ENCODE results near the gene SLC26A6.

The SLC26A6 gene

GRCh38 chr3:48678566-48679380 is 43.5 kb upstream of the SLC26A6 start:
- no peaks in the 10 kb centered on the region for H3K36me3 ChIP-seq (ENCODE audit: control insufficient read depth, insufficient read depth, low read length)
- no peak overlapping the region for H3K4me2 ChIP-seq (ENCODE audit: low read length)
- no peak for TF ChIP-seq CTCF (IDR thresholded peaks at IDR 0.05)
- H3K4me3 ChIP-seq (ENCODE audit: low read depth, low read length), result no peak overlapping the region
- H3K27me3 ChIP-seq (ENCODE audit: control insufficient read depth, insufficient read depth, low read length), result no peaks in the 10 kb centered on the region
- H3K4me1 ChIP-seq, result peaks cover 43% of the 10 kb centered on the region
- H3K27ac ChIP-seq, result peak overlapping the region; percentile 95
- no peak overlapping the region for H2AFZ ChIP-seq
- no peaks in the 10 kb centered on the region for H3K79me2 ChIP-seq
- no peaks in the 10 kb centered on the region for H3K9me3 ChIP-seq (ENCODE audit: control insufficient read depth, low read length)
- H3K9ac ChIP-seq, result no peak overlapping the region

- Histone ChIP-seq H3K9me3 (ENCODE audit: control insufficient read depth, low read length) (no peaks in the 10 kb centered on the region), H3K27ac (peak overlapping the region; percentile 95), H3K4me3 (ENCODE audit: low read depth, low read length) (no peak overlapping the region), H2AFZ (no peak overlapping the region), H3K27me3 (ENCODE audit: control insufficient read depth, insufficient read depth, low read length) (no peaks in the 10 kb centered on the region), H3K4me2 (ENCODE audit: low read length) (no peak overlapping the region), H3K79me2 (no peaks in the 10 kb centered on the region), H3K4me1 (peaks cover 37% of the 10 kb centered on the region), H3K36me3 (ENCODE audit: control insufficient read depth, insufficient read depth, low read length) (no peaks in the 10 kb centered on the region), H3K9ac (no peak overlapping the region)
- no peak for TF ChIP-seq CTCF (IDR thresholded peaks at IDR 0.05)
Observed at GRCh38 chr3:48678056-48678455, 42.8 kb upstream of the SLC26A6 start.

- peaks cover 5% of the 10 kb centered on the region for H3K4me1 ChIP-seq
- H3K9ac ChIP-seq, result no peak overlapping the region
- TF ChIP-seq CTCF (IDR thresholded peaks at IDR 0.05), result no peak
- H3K4me3 ChIP-seq (ENCODE audit: low read depth, low read length), result no peak overlapping the region
- H3K79me2 ChIP-seq, result peaks cover 3% of the 10 kb centered on the region
- no peak overlapping the region for H3K4me2 ChIP-seq (ENCODE audit: low read length)
- H3K36me3 ChIP-seq (ENCODE audit: control insufficient read depth, insufficient read depth, low read length), result no peaks in the 10 kb centered on the region
- H2AFZ ChIP-seq, result no peak overlapping the region
- H3K27me3 ChIP-seq (ENCODE audit: control insufficient read depth, insufficient read depth, low read length), result no peaks in the 10 kb centered on the region
- no peaks in the 10 kb centered on the region for H3K9me3 ChIP-seq (ENCODE audit: control insufficient read depth, low read length)
- H3K27ac ChIP-seq, result no peak overlapping the region
Observed at GRCh38 chr3:48674505-48674904, 39.2 kb upstream of the SLC26A6 start.

GRCh38 chr3:48672522-48672921 is 37.3 kb upstream of the SLC26A6 start:
- no peak overlapping the region for H3K4me3 ChIP-seq (ENCODE audit: low read depth, low read length)
- no peak overlapping the region for H3K9ac ChIP-seq
- H3K27me3 ChIP-seq (ENCODE audit: control insufficient read depth, insufficient read depth, low read length), result no peaks in the 10 kb centered on the region
- H3K79me2 ChIP-seq, result peaks cover 3% of the 10 kb centered on the region
- H3K27ac ChIP-seq, result peak overlapping the region; percentile 53
- no peaks in the 10 kb centered on the region for H3K9me3 ChIP-seq (ENCODE audit: control insufficient read depth, low read length)
- no peak overlapping the region for H2AFZ ChIP-seq
- no peak for TF ChIP-seq CTCF (IDR thresholded peaks at IDR 0.05)
- no peaks in the 10 kb centered on the region for H3K36me3 ChIP-seq (ENCODE audit: control insufficient read depth, insufficient read depth, low read length)
- H3K4me2 ChIP-seq (ENCODE audit: low read length), result no peak overlapping the region
- peaks cover 3% of the 10 kb centered on the region for H3K4me1 ChIP-seq

- Histone ChIP-seq H3K4me3 (ENCODE audit: low read depth, low read length) (no peak overlapping the region), H3K4me2 (ENCODE audit: low read length) (no peak overlapping the region), H3K36me3 (ENCODE audit: control insufficient read depth, insufficient read depth, low read length) (no peaks in the 10 kb centered on the region), H3K79me2 (no peaks in the 10 kb centered on the region), H3K27me3 (ENCODE audit: control insufficient read depth, insufficient read depth, low read length) (no peaks in the 10 kb centered on the region), H3K9ac (no peak overlapping the region), H3K4me1 (peaks cover 2% of the 10 kb centered on the region), H3K9me3 (ENCODE audit: control insufficient read depth, low read length) (no peaks in the 10 kb centered on the region), H3K27ac (peak overlapping the region; percentile 91), H2AFZ (no peak overlapping the region)
- no peak for TF ChIP-seq CTCF (IDR thresholded peaks at IDR 0.05)
Observed at GRCh38 chr3:48664929-48665328, 29.7 kb upstream of the SLC26A6 start.

Measured in parathyroid adenoma (tissue), 2 donors.